HG02943 (cell line): ENCODE results near the gene SMURF2.
"Not testable (repeated sequence)": the region's sequence is repeated elsewhere in the genome, so short reads cannot be mapped to it uniquely, and the experiment has no call there.

Source experiments
- ATAC-seq: cut with Tn5 transposase; IDR thresholded peaks from one replicate; pipeline ENCODE4 v1.9.1; 2021; ENCODE audit warnings: mild to moderate bottlenecking, low read depth, moderate library complexity; ENCODE audit not compliant: unreplicated experiment

The SMURF2 gene

GRCh38 chr17:64599827-64600226, 62.3 kb downstream of the SMURF2 start:
- ATAC-seq = peak; percentile 10

DNA sequence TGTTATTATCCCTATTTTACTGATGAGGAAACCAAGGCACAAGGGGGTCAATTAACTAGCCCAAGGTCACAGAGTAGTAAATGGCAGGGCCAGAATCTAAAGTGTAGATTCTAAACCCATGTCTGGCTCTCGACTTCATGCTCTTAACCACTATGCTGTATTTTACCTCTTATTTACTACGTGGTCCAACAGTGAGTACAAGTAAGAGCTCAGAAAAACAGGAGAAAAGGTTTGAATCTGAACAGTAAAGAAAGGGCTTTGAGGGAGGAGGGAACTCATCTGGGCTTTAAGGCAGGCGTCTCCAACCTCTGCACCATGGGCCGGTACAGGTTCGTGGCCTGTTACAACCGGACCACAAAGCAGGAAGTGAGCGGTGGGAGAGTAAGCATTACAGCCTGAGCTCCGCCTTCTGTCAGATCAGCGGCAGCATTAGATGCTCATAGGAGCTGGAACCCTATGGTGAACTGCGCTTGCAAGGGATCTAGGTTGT, 62.9 kb downstream of the SMURF2 start:
- peak; percentile 90 for ATAC-seq

DNA sequence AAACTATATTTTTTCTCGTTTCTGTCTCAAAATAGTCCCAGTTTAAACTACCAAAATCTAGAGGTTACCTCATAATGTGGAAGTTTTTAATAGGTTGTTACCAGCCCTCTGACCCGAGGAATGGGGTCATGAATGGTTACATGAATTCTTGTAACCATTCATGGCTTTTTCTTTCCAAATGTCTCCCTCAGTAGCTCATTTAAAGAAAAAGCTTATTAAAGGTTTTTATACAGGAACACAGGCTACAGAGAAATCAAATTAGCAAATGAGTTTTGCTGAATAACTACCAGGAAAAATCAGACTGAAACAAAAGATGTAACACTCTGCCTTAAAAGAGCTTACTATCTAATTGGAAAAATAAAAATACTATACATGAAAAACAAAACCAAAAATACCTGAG, 63.4 kb downstream of the SMURF2 start:
- ATAC-seq = no peak

DNA sequence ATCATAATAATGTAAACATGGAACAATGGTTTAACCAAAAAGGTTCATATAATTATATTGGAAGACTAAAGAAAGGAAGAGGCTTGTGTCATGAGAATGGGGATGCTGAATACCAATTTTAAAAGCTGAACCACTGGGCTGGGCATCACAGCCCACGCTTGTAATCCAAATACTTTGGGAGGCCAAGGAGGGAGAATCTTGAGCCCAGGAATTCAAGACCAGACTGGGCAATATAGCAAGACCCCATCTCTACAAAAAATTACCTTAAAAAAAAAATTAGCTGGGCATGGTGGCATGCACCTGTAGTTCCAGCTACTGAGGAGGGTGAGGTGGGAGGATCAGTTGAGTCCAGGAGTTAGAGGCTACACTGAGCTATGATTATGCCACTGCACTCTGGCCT, 65.1 kb downstream of the SMURF2 start:
- ATAC-seq = no peak

- no peak for ATAC-seq
These were observed 65.7 kb downstream of the SMURF2 start for GRCh38 chr17:64596439-64596838.

GRCh38 chr17:64591944-64592343, 70.2 kb downstream of the SMURF2 start:
- no peak for ATAC-seq

- ATAC-seq = no peak
These were observed 77.0 kb downstream of the SMURF2 start for GRCh38 chr17:64585146-64585545.

DNA sequence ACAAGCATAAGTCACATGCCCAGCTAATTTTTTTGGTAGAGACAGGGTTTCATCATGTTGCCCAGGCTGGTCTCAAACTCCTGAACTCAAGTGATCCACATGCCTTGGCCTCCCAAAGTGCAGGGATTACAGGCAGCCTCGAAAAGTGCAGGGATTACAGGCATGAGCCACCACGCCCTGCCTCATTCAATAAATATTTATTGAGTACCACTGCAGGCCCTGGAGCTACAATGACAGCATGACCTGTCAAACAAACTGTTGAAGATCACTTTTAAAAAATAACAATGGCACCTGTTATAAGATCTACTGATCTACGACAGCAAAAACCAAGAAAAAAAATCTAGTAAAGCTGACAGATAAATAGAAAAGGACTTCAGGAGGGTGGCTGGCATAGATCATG, 79.1 kb downstream of the SMURF2 start:
- ATAC-seq = no peak

GRCh38 chr17:64580384-64581315, 81.5 kb downstream of the SMURF2 start:
- no peak for ATAC-seq

- ATAC-seq = no peak
These were observed 82.2 kb downstream of the SMURF2 start for GRCh38 chr17:64579917-64580316.

DNA sequence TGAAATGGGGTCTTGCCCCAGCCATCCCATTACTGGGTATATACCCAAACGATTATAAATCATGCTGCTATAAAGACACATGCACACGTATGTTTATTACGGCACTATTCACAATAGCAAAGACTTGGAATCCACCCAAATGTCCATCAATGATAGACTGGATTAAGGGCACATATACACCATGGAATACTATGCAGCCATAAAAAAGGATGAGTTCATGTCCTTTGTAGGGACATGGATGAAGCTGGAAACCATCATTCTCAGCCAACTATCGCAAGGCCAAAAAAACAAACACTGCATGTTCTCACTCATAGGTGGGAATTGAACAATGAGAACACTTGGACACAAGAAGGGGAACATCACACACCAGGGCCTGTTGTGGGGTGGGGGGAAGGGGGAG, 85.1 kb downstream of the SMURF2 start:
- not testable (repeated sequence) for ATAC-seq

- ATAC-seq = no peak
These were observed 86.7 kb downstream of the SMURF2 start for GRCh38 chr17:64575431-64575830.

- no peak for ATAC-seq
These were observed 87.5 kb downstream of the SMURF2 start for GRCh38 chr17:64574646-64575045.

GRCh38 chr17:64573214-64573613, 88.9 kb downstream of the SMURF2 start:
- no peak for ATAC-seq

- no peak for ATAC-seq
These were observed 89.4 kb downstream of the SMURF2 start for GRCh38 chr17:64572682-64573154.

GRCh38 chr17:64571746-64572145, 90.4 kb downstream of the SMURF2 start:
- ATAC-seq = no peak

GRCh38 chr17:64565563-64565962, 96.5 kb downstream of the SMURF2 start:
- ATAC-seq = no peak

DNA sequence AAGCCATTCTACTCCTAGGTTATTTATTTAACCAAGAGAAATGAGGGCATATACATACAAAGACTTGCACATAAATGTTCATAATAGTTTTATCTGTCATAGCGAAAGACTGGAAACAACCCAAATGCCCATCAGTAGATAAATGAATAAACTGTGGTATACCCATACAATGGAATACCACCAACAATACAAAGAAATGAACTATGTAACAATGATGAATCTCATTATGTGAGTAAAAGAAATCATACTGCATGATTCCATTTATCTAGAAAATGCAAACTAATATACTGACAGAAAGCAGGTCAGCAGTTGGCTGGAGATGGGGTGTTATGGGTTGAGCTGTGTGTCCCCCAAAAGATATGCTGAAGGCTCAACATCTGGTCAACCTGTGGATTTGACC, 98.0 kb downstream of the SMURF2 start:
- ATAC-seq = no peak

GRCh38 chr17:64555281-64555680, 106.8 kb downstream of the SMURF2 start:
- ATAC-seq = no peak

DNA sequence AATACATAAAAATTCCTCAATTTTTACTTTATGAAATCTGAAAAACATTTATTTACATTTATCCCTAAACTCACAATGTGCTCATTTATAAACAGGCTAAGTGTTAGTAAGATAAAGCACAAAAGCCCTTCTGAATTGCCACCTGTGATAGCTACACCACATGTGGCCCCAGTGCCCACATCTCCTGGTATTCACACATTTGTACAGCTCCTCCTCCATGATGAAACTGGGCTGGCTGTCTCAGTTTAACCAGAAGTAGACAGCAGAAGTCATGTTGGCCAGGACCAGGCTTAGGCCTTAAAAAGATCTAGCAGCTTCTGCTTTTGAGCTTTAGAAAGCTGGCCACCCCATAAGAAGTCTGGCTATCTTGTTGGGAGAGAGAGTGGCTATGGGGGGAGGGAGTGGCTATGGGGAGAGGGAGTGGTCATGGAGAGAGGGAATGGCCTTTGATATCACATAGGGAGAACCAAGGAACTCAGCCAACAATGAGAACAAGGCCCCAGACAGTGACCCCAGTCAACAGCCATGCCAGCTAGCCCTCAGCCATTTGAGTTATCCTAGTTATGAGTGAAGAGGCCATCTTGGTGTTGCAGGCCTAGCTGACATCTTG, 108.0 kb downstream of the SMURF2 start:
- ATAC-seq = no peak

- no peak for ATAC-seq
These were observed 110.6 kb downstream of the SMURF2 start for GRCh38 chr17:64551461-64551860.

DNA sequence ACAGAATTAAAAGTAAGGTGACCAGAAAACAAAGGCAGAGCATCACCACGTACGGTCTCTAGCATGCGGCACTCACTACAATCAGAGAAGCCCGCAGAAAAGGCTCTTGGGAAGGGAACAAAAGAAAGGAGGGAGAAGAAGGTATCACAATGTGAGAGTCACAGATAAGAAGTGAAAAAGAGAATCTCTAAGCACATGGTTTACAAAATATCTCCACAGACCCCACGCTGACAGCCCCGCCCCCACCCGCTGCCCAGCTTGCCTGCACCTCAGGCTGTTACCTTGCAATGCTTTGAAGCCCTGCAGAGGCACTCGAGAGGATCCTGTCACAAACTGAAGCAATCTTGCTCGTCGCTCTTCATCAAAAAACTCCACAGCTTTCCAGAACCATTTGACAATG, 114.8 kb downstream of the SMURF2 start:
- ATAC-seq = no peak
